ENCODE results near the gene CCDC97. TPM values are rescaled to one million over a fixed set of nuclear protein-coding genes. Genes with fewer than 3 reads are reported as not detected.
"Not testable (repeated sequence)": the region's sequence is repeated elsewhere in the genome, so short reads cannot be mapped to it uniquely, and the experiment has no call there.

The CCDC97 gene
- total RNA-seq, 1 donor from 2014 or later, result 16.9 TPM

- Histone ChIP-seq H3K27ac (no peak overlapping the region), H3K36me3 (peaks cover 0 to 32% of the 10 kb centered on the region in 2 donors), H3K4me3 (no peak overlapping the region), H3K4me1 (no peaks in the 10 kb centered on the region), H3K27me3 (no peaks in the 10 kb centered on the region), H3K9me3 (no peaks in the 10 kb centered on the region)
- intact Hi-C loops (cut with DNase I), result no loop called here
- no peak for TF ChIP-seq POLR2AphosphoS5 (IDR thresholded peaks at IDR 0.05; ENCODE audit: insufficient read depth in 1 of 2, low read depth in 1 of 2)
- TF ChIP-seq CTCF (IDR thresholded peaks at IDR 0.05), result no peak
- TF ChIP-seq POLR2A (IDR thresholded peaks at IDR 0.05), result no peak
- DNase-seq (ENCODE audit: extremely low spot score in 2 of 2), result no peak
Observed at GRCh38 chr19:41335467-41335866, 25.5 kb downstream of the CCDC97 start.

- Histone ChIP-seq H3K9me3 (no peaks in the 10 kb centered on the region), H3K4me3 (no peak overlapping the region), H3K4me1 (no peaks in the 10 kb centered on the region), H3K27ac (no peak overlapping the region), H3K36me3 (peaks cover 0 to 48% of the 10 kb centered on the region in 2 donors), H3K27me3 (no peaks in the 10 kb centered on the region)
- intact Hi-C loops (cut with DNase I), result no loop called here
- DNase-seq (ENCODE audit: extremely low spot score in 2 of 2), result no peak
- TF ChIP-seq POLR2A (IDR thresholded peaks at IDR 0.05), result no peak
Observed at GRCh38 chr19:41339936-41340335, 30.0 kb downstream of the CCDC97 start.

- intact Hi-C loops (cut with DNase I), result no loop called here
Observed at GRCh38 chr19:41341669-41342490, 31.9 kb downstream of the CCDC97 start.

GRCh38 chr19:41344162-41344561 is 34.2 kb downstream of the CCDC97 start:
- Histone ChIP-seq H3K4me3 (no peak overlapping the region), H3K9me3 (no peaks in the 10 kb centered on the region), H3K36me3 (peaks cover 0 to 66% of the 10 kb centered on the region in 2 donors), H3K4me1 (peaks cover 2% of the 10 kb centered on the region), H3K27ac (no peak overlapping the region), H3K27me3 (no peaks in the 10 kb centered on the region)
- no peak for DNase-seq (ENCODE audit: extremely low spot score in 2 of 2)
- intact Hi-C loops (cut with DNase I), result no loop called here
- TF ChIP-seq POLR2AphosphoS5 (IDR thresholded peaks at IDR 0.05; ENCODE audit: insufficient read depth in 1 of 2, low read depth in 1 of 2) (no peak), POLR2A (IDR thresholded peaks at IDR 0.05) (no peak), CTCF (IDR thresholded peaks at IDR 0.05) (no peak)

More at GRCh38 chr19:41341669-41342490, 31.9 kb downstream of the CCDC97 start:
- H3K9me3 ChIP-seq, result no peaks in the 10 kb centered on the region
- TF ChIP-seq CTCF (IDR thresholded peaks at IDR 0.05), result no peak
- TF ChIP-seq POLR2AphosphoS5 (IDR thresholded peaks at IDR 0.05; ENCODE audit: insufficient read depth in 1 of 2, low read depth in 1 of 2), result no peak
- no peak for TF ChIP-seq POLR2A (IDR thresholded peaks at IDR 0.05)
- H3K27ac ChIP-seq, result no peak overlapping the region
- H3K27me3 ChIP-seq, result no peaks in the 10 kb centered on the region
- H3K36me3 ChIP-seq, result peaks cover 0 to 61% of the 10 kb centered on the region in 2 donors
- no peaks in the 10 kb centered on the region for H3K4me1 ChIP-seq
- no peak overlapping the region for H3K4me3 ChIP-seq
- no peak for DNase-seq (ENCODE audit: extremely low spot score in 2 of 2)

GRCh38 chr19:41346916-41347315 is 36.9 kb downstream of the CCDC97 start:
- DNase-seq (ENCODE audit: extremely low spot score in 2 of 2); intact Hi-C loops (cut with DNase I); H3K27me3 ChIP-seq; H3K9me3 ChIP-seq; H3K4me3 ChIP-seq; H3K27ac ChIP-seq: not testable (repeated sequence)
- Histone ChIP-seq H3K36me3 (peaks cover 0 to 54% of the 10 kb centered on the region in 2 donors), H3K4me1 (peaks cover 24% of the 10 kb centered on the region)

- TF ChIP-seq POLR2A (IDR thresholded peaks at IDR 0.05), result no peak
- TF ChIP-seq POLR2AphosphoS5 (IDR thresholded peaks at IDR 0.05; ENCODE audit: insufficient read depth in 1 of 2, low read depth in 1 of 2), result no peak
- TF ChIP-seq CTCF (IDR thresholded peaks at IDR 0.05), result no peak
- H3K4me1 ChIP-seq, result peaks cover 35% of the 10 kb centered on the region
- intact Hi-C loops (cut with DNase I), result loop anchor here (5.0 kb wide), 1 partner anchor 34 kb away; no protein-coding TSS in a partner anchor
- peak overlapping the region; percentile 95 for H3K27ac ChIP-seq
- H3K9me3 ChIP-seq, result no peaks in the 10 kb centered on the region
- H3K36me3 ChIP-seq, result peaks cover 0 to 24% of the 10 kb centered on the region in 2 donors
- no peak for DNase-seq (ENCODE audit: extremely low spot score in 2 of 2)
- no peaks in the 10 kb centered on the region for H3K27me3 ChIP-seq
- H3K4me3 ChIP-seq, result peak overlapping the region; percentile 61 to 80
Observed at GRCh38 chr19:41350735-41351338, 40.9 kb downstream of the CCDC97 start.
